Midbrain (tissue), 1 donor: ENCODE data around the gene RNF213.
A peak's percentile ranks its signal among the peaks of the same experiment; 100 is the strongest.
"Not testable (repeated sequence)": the region's sequence is repeated elsewhere in the genome, so short reads cannot be mapped to it uniquely, and the experiment has no call there.

Source experiments
- DNase-seq: peaks from one replicate; lab custom pipeline; 2025; lab: John Stamatoyannopoulos, UW

The RNF213 gene

DNA sequence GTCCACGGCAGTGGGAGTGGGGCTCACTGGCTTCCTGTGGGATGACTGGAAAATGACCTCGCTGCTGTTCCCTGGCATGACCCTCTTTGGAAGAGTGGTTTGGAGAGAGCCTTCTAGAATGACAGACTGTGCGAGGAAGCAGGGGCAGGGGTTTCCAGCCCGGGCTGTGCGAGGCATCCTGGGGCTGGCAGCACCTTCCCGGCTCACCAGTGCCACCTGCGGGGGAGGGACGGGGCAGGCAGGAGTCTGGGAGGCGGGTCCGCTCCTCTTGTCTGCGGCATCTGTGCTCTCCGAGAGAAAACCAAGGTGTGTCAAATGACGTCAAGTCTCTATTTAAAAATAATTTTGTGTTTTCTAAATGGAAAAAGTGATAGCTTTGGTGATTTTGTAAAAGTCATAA lies 7.8 kb upstream of the RNF213 start:
- DNase-seq: no peak

DNA sequence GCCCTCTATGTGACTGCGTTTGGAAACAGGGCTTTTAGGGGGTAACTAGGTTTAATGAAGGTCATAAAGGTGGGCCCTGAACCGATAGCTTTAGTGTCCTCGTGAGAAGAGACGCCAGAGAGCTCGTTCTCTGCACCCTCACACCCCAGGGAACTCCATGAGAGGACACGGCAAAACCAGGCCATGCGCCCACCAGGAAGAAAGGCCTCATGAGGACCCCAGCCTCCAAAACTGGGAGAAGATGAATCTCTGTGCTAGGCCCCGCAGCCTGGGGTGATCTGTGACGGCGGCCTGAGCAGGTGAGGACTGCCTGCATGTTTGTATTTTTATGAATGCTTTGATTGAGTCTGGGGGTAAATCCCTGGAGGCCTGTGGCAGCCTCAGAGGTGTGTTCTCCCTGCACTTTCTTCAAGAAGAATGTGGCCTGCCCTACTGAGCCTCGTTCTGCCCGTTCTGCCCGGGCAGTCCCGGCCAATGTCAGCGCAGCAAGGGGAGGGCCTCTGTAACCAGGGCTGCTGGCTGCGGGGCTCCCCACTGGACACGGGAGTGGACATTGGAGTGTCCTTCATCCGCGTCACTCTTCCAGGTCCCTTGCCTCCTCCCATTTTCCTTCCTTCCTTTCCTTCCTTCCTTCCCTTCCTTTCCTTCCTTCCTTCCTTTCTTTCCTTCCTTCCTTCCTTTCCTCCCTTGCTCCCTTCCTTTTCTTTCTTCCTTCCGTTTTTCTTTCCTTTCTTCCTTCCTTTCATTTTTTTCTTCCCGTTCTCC lies 6.8 kb upstream of the RNF213 start:
- no peak for DNase-seq

DNA sequence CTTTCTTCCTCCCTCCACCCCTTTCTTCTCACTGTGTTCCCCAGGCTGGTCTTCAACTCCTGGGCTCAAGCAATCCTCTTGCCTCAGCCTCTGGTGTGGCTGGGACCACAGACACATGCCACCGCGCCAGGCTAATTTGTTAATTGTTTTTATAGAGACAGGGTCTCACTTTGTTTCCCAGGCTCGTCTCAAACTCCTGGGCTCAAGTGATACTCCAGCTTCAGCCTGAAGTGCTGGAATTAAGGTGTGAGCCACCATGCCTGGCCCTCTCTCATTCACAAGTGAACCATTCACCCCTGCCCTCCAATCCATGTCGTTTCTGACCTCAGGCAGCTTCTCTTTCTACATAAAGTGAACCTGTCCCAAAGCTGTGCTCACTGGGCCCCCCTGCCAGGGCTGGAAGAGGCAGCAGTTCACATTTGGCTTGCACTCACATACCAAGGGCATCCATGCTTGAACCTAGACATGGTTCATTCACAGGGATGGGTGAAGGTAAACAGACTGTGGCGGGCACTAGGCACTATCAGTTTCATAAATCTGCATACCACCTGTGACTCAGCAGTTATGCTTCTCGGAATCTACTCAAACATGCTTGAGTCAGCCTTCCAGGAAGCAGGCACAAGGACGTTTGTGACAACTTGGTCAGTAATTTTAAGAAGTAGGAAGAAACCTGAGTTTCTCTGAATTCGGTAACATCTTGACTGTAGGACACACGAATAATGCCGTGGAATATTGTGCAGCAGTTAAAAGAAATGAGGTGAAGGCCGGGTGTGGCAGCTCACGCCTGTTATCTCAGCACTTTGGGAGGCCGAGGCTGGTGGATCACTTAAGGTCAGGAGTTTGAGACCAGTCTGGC lies 6.0 kb upstream of the RNF213 start:
- no peak for DNase-seq

DNA sequence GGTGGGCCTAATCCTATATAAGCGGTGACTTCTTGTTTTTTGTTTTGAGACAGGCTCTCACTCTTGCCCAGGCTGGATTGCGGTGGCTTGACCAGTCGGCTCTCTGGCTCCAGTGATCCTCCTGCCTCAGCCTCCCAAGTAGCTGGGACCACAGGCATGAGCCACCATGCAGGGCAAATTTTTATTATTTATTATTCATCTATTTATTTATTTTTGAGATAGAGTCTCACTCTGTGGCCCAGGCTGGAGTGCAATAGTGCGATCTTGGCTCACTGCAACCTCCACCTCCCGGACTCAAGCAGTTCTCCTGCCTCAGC lies 4.7 kb upstream of the RNF213 start:
- no peak for DNase-seq

DNA sequence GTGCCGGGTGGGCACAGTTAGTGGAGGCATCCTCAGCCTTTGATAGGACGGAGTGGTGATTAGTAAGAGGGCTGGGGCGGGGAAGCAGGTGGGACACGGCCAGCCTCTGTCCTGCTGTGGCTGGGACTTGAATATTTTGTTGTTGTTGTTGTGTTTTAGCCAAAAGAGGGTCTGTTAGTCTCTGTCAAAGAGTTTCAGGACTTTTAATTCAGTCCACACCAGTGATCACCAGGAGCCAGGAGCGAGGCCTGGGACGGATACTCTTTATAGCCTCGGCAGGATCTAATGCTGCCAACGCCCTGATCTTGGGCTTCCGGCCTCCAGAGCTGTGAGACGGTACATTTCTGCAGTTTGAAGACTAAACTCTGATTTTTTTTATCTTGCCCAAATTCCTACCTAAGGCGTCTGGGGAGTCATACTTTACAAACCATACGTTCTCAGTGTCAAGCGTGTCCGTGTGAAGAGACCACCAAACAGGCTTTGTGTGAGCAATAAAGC lies 2.9 kb upstream of the RNF213 start:
- no peak for DNase-seq

DNA sequence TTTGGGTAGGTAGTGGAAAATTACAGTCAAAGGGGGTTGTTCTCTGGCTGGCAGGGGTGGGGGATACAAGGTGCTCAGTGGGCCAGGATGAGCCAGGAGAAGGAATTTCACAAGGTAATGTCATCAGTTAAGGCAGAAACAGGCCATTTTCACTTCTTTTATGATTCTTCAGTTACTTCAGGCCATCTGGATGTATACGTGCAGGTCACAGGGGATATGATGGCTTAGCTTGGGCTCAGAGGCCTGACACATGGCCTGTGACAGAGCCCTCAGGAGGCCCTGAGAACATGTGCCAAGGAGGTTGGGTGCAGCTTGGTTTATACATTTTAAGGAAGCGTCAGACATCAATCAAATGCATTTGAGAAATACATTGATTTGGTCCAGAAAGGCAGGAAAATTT lies 2.4 kb upstream of the RNF213 start:
- DNase-seq: not testable (repeated sequence)

DNA sequence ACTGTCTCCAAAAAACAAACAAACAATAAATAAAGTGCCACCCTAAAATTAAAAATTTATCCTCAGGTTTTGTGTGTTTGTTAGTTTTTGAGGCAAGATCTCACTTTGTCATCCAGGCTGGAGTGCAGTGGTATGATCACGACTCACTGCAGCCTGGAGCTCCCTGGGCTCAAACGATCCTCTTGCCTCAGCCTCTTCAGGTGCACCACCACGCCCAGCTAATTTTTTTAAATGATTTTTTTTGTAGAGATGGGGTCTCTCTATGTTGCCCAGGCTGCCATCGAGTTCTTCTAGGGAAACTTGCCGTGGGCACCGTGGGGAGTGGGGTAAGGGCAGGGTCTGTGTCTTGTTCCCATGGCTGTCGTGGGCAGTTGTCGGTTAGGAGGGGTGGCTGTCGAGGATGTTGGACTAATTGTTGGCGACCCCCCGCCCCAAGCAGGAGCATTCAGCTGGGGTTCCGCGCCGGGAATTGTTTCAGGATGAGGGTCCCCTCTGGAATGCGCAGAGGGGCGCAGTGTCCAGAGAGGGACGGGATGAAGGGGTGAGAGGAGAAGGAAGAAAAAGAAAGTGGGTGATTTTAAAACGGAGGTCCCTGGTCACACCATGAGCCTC lies 1.1 kb upstream of the RNF213 start:
- DNase-seq: no peak

DNA sequence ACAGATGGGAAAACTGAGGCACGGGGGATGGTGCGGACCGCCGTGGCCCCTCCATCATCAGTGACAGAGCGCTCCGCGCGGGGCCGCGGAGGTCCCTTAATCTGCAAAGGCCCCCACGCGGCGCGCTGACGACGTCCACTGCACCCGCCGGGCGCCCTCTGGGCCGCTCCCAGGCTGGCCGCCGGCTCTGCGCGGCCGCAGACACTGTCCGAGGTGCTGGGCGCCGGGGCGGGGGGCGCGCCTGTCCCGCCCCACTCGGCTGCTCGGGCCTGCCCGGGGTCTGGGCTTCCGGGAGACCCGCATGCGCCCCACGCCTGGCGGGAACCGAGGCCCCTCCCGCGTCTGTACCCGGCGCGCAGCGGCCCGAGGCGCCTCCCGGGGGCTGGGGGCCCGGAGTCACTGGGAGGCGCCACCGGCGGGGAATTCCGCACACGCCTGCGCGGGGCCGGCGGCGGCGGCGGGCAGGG lies 550 bp upstream of the RNF213 start:
- DNase-seq: peak; percentile 43

DNA sequence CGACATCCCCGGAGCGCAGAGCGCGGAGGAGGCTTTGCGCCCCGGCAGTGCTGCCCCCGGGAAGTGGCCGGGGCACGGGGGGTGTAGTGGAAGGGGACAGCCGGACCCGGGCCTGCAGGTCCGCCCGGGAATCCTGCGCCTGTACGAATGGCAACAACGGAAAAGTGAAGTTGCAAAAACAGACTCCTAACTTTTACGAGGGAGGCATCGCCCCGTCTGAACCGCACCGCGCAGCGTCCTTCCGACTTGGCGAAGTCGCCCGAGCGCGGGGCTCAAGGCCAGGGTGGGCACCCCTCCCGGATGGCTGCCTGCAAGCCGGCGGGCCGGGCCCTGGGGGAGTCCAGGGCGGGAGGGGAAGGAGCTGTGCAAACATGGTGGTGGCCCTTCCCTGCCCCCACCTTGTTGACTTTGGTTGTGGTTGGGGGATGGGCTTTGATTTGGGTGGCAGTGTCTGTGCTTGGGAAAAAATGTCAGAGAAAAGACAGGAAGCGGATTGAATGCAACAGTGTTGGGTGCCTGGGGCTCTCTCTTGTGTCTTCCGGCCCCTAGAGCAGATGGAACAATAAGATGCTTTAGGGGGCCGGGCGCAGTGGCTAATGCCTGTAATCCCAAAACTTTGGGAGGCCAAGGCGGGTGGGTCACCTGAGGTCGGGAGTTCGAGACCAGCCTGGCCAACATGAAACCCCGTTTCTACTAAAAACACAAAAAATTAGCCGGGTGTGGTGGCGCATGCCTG lies 675 bp downstream of the RNF213 start:
- peak; percentile 54 for DNase-seq

DNA sequence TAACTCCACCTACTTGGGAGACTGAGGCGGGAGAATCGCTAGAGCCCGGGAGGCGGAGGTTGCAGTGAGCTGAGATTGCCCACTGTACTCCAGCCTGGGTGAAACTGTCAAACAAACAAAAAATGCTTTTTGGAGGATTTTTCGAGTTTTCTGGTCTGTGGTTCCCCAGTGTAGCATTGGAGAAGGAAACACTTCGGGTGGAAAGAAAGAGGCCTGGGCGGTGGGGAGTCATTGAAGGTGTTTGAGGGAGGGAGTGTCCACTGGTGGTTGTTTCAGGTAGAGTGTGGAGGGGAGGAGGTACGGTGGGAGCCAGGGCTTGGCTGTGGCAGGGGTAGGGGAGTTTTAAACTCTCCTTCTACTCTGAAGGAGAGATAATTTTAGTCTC lies 1.2 kb downstream of the RNF213 start:
- DNase-seq: no peak

DNA sequence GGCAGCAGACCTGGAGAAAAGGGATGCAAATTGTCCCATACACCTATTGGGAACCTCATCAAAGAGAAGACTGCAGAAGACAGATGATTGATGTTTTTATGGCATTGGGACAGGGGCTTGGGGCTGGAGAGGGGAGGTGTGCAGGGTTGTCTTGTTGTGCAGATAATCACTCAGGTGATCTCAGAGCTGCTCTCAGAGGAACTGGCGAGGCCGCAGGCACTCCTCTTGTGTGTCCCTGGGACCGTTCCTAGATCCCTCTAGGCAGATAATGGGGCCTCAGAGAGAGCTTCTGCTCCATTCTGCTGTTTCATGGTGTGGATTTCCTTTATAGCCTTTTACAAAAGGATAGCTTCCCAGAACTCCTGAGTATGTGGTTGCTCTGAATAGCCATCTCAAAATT lies 1.6 kb downstream of the RNF213 start:
- DNase-seq: no peak

DNA sequence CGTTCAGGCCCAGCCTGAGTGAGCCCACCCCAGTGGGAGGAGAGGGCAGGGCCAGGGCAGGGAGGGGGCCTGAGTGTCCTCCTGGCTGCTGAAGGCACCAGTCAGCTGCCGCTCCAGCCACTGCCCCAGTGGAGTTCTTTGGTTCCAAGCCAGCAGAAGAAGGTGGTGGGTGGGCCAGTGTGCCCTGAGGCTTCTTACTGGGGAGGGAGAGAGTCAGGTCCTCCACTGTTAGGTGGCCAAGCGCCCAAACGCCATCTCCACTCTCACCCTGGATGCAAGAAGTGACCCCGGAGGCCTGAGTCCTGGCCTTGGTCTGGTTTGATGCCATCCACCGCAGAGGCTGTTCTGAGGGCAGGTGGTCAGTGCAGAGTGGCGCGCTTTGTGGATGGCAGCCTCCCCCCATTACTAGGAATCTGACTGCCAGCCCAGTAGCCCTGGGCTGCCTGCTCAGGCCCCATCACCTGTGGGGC lies 2.2 kb downstream of the RNF213 start:
- DNase-seq: no peak

DNA sequence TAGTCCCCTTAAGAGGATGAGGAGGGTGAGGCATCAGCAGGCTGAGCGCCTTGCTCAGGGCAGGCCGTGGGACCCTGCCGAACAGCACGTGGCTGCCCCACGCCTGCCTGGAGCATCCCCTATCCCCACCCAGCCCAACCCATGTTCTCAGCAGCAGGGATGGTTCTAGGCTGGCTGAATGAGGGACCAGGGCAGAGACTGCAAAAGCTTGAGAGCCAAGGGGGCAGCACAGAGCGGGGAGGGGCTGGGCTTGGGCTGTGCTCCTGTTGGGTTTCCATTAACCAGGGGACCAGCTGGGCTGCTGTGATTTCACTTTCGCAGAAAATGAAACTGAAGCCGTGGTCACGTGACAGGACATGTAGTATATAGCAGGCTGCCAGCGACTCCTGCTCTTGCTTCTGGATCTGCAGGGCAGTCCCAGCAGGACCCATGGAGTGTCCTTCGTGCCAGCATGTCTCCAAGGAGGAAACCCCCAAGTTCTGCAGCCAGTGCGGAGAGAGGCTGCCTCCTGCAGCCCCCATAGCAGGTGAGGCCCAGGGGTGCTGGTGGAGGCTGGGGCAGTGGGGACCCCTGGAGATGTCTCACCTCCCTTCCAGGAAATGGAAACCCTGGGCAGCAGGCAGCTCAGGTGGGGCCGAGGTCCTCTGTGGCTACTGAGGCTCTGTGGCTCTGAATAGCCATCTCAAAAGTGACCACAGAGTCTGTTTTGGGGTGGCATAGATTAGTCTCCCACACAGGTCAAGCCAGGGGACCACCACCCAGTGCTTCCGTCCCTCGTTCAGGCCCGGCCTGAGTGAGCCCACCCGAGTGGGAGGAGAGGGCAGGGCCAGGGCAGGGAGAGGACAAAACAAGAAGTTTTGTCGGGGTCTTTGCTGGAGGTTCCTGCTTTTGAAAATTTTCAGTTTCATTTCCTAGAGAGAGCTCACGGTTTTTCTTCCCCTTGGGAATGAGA lies 2.9 kb downstream of the RNF213 start:
- DNase-seq: peak; percentile 38

DNA sequence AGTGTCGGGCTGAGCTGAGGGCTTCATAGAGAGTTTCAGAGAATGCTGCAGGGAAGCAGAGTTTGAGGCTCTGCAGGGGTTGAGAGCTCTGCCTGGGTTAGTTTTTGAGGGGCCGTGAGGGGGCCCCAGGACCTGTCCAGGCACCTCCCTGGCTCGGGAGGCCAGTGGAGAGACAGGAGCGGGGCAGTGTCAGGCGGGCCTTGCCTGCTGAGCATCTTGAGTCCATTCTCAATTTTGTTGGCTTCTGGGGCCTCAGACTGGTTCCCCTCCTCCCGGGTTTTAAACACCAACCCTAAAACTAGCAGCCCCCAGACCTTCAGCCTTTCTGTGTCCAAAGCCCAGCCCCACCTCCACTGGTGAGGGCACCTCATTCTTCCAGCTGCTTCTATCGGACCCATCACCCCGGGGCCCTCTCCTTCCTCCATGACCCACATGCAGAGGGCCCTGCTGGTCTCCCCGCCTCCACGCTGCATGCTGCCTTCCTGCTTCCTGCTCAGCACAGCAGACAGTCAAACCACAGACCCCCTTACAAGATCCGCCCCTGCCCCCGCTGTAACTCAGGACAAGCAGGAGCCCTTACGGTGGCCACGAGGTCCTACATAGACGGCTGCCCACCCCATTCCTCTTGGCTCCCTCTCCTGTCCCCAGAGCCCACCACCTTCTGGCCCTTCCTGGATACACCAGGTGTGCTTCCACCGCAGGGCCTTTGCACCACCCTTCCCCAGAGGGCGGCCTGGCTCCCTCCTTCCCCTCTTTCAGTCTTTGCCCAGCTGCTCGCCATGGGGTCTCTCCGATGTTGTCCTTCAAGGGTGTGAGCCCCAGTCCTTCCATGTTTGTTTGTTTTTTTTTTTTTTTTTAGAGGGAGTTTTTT lies 3.8 kb downstream of the RNF213 start:
- DNase-seq: no peak

DNA sequence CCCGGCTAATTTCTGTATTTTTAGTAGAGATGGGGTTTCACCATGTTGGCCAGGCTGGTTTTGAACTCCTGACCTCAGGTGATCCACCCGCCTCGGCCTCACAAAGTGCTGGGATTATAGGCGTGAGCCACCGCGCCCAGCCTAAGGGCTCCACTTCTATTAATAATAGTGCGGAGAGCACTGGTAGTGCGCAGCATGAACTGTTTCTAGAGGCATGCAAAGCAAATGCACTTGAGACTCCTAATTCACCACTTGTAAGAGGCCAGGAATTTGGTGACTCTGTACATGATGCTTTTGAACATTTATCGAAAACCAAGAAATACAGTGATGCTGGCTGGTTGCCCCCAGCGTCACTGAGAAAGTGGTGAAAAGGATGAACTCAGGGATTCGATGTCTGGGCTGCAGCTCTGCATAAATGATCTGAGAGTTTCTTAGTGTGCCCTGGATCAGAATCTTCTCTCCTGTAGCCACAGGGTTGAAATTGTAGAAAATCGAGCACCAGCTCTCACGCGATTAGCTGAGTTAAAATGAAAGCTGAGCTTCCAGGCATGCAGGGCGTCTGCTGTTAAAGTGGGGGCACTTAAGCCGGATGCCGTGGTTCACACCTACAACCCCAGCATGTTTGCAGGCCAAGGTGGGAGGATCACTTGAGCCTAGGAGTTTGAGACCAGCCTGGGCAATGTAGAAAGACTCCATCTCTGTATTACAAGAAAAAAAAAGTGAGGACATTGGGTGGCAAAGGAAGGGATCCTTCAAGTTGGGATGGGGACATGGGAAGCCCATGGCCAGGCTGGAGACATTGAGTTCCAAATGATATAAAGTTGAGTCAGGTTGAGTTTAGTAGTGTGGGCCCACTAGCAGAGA lies 4.8 kb downstream of the RNF213 start:
- no peak for DNase-seq

DNA sequence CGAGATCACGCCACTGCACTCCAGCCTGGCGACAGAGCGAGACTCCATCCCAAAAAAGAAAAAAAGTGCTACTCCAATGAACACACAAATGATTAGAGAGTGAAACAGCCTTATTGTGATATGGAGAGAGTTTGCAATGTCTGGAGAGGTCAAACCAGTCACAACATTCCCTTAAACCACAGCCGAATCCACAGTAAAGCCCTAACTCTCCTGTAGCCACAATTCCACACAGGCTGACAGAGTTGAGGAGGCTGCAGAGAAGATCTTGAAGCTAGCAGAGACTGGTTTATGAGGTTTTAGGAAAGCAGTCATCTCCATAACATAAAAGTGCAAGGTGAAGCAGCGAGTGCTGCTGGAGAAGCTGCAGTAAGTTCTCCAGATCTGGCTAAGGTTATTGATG lies 6.7 kb downstream of the RNF213 start:
- DNase-seq: no peak

DNA sequence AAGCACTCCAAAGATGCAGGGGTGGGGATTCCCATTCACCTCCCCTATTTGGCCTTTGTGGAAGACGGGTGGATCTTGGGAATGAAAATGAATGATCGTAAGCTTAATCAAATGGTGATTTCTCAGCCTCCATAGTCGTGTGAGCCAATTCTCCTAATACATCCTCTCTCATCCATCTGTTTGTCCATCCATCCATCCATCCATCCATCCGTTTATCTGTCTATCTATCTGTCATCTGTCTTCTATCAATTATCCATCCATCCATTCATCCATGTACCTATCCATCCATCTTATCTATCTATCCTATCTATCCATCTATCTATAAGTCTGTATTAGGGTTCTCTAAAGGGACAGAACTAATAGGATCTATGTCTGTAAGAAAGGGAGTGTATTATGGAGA lies 7.8 kb downstream of the RNF213 start:
- no peak for DNase-seq

DNA sequence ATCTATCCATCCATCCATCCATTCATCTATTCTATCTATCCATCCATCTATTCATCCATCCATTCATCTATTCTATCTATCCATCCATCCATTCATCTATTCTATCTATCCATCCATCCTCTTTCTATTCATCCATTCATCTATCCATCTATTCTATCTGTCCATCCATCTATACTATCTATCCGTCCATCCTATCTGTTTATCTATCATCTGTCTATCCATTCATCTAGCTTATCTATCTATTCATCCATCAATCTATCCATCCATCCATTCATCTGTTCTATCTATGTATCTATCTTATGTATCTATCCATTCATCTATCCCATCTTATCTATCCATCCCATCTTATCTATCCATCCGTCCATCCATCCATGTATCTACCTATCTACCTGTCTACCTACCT lies 8.8 kb downstream of the RNF213 start:
- no peak for DNase-seq

DNA sequence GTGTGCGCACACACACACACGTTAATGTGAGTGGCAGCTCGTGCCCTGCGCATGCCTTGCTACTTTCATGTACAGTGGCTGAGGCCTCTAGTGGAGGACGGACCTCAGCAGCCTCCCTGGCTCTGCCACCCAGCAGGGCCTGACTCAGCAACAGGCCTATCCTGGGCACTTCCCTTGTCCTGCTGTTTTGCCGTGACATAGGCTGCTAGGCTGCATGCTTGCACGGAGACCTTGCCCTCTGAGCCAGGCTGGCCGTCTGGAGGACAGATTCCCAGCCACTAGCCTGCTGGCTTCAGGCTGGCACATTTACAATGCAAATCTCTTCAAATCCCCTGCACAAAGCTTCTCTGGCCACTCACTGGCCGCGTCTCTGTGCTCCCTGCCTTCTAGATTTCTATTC lies 9.5 kb downstream of the RNF213 start:
- peak; percentile 59 for DNase-seq
